GM12892 (cell line): ENCODE results near the gene CCDC24.

Experiments
- POLR2AphosphoS5 ChIP-seq: IDR thresholded peaks from 2 replicates; pipeline ENCODE4 v1.6.1; 2011; ENCODE audit warnings: low read depth, low read length, control low read depth
- TAF1 ChIP-seq: IDR thresholded peaks from 2 replicates; pipeline ENCODE4 v1.6.1; 2011; ENCODE audit warnings: low read depth, mild to moderate bottlenecking, control low read depth, low read length, borderline replicate concordance

- TF ChIP-seq POLR2AphosphoS5 (no peak), TAF1 (no peak)
Measured at GRCh38 chr1:44038876-44039657, 47.7 kb downstream of the CCDC24 start.
